Lung (tissue), 12 donors: ENCODE data around the gene MSMB. TPM values are rescaled to one million over a fixed set of nuclear protein-coding genes. Genes with fewer than 3 reads are reported as not detected.

ENCODE experiments used
- ATAC-seq: fragments of 200-7000 bp; cut with Tn5 transposase; one replicate; pipeline ENCODE4 v1.9.1; 2020; ENCODE audit warnings: moderate number of reproducible peaks; ENCODE audit not compliant: insufficient read depth, low FRiP score
- DNase-seq, 3 donors: peaks; one replicate each; pipeline ENCODE4 v3.0.0-alpha.2; 2013 to 2017
- H3K27ac ChIP-seq, 2 donors: one replicate each; pipeline ENCODE4 v1.5.1; 2013; ENCODE audit warnings: mild to moderate bottlenecking in 2 of 2, moderate library complexity in 2 of 2, control low read depth in 1 of 2, inconsistent platforms in 1 of 2, low read depth in 1 of 2, low read length in 1 of 2
- H3K27me3 ChIP-seq, 3 donors: one replicate each; pipeline ENCODE4 v1.5.1; 2013; ENCODE audit warnings: low read length in 2 of 3; ENCODE audit not compliant: control insufficient read depth in 3 of 3, insufficient read depth in 3 of 3
- H3K36me3 ChIP-seq, 4 donors: one replicate each; pipeline ENCODE4 v1.5.1; 2013; ENCODE audit warnings: low read length in 4 of 4, mild to moderate bottlenecking in 1 of 4, moderate library complexity in 1 of 4; ENCODE audit not compliant: control insufficient read depth in 4 of 4, insufficient read depth in 4 of 4
- H3K4me1 ChIP-seq, 5 donors: one replicate each; pipeline ENCODE4 v1.5.1; 2013; ENCODE audit warnings: low read length in 5 of 5, mild to moderate bottlenecking in 2 of 5, moderate library complexity in 1 of 5; ENCODE audit not compliant: control insufficient read depth in 5 of 5, insufficient read depth in 5 of 5
- H3K4me3 ChIP-seq: one replicate; pipeline ENCODE4 v1.5.1; 2013; ENCODE audit warnings: mild to moderate bottlenecking, control low read depth, moderate library complexity
- H3K9ac ChIP-seq, 2 donors: one replicate each; pipeline ENCODE4 v1.5.1; 2013; ENCODE audit warnings: low read length in 2 of 2, control low read depth in 1 of 2; ENCODE audit not compliant: insufficient read depth in 1 of 2
- H3K9me3 ChIP-seq, 4 donors: one replicate each; pipeline ENCODE4 v1.5.1; 2013; ENCODE audit warnings: low read length in 3 of 4, mild to moderate bottlenecking in 1 of 4, moderate library complexity in 1 of 4; ENCODE audit not compliant: control insufficient read depth in 4 of 4, insufficient read depth in 3 of 4
- WGBS, 2 donors: extraction: QIAGEN DNeasy Blood & Tissue Kit; methylation state at CpG; one replicate each; pipeline ENCODE4 v1.1.7; 2013; 5-methylcytosine and 5-hydroxymethylcytosine counted together
- polyA plus RNA-seq, 2 donors: library from polyadenylated mRNA; stranded (reverse); fragments of 200-250 nt; gene quantifications; one replicate each; pipeline ENCODE4 v1.2.1, GENCODE V29; 2013
- total RNA-seq, 2 donors: library from RNA; depleted of rRNA in 1 of 2; stranded (reverse); fragments of >200 nt in 1 of 2; gene quantifications; one replicate each; pipeline ENCODE4 v1.2.1, GENCODE V29; 2014 to 2021
- TF ChIP-seq, protein P1 (sequence below): IDR thresholded peaks from 2 replicates; pipeline ENCODE4 v1.5.1; 2012; ENCODE audit warnings: mild to moderate bottlenecking; ENCODE audit errors: control extremely low read depth, extremely low read depth
- donor health status: control.
- donor health status: control.
- donor health status: Bipolar disorder and iron deficiency.
- donor health status: healthy.
- donor health status: DM: yes; HTN: yes; CAD: no.

MSMB gene
- total and polyA plus RNA-seq, 4 donors = 0.64 to 62.7 (median 18.5) TPM; not detected in 1

- no peaks in the 10 kb centered on the region for H3K27me3 ChIP-seq
- H3K36me3 ChIP-seq = no peaks in the 10 kb centered on the region
- peak; percentile 98 for ATAC-seq
- DNase-seq = peak; percentile 97 to 99 (median 99)
- peak within 1 kb of the TSS; percentile 61 to 79 for H3K9ac ChIP-seq
- H3K9me3 ChIP-seq = no peaks in the 10 kb centered on the region
- WGBS, 2 donors = 1% methylated on average over 53 to 59 of the region's 59 CpGs
- peaks cover 2 to 26% (median 13%) of the 10 kb centered on the region in 5 donors for H3K4me1 ChIP-seq
- H3K4me3 ChIP-seq = peak within 1 kb of the TSS; percentile 74
- TF ChIP-seq, protein P1, sequence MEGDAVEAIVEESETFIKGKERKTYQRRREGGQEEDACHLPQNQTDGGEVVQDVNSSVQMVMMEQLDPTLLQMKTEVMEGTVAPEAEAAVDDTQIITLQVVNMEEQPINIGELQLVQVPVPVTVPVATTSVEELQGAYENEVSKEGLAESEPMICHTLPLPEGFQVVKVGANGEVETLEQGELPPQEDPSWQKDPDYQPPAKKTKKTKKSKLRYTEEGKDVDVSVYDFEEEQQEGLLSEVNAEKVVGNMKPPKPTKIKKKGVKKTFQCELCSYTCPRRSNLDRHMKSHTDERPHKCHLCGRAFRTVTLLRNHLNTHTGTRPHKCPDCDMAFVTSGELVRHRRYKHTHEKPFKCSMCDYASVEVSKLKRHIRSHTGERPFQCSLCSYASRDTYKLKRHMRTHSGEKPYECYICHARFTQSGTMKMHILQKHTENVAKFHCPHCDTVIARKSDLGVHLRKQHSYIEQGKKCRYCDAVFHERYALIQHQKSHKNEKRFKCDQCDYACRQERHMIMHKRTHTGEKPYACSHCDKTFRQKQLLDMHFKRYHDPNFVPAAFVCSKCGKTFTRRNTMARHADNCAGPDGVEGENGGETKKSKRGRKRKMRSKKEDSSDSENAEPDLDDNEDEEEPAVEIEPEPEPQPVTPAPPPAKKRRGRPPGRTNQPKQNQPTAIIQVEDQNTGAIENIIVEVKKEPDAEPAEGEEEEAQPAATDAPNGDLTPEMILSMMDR = peak; percentile 82
- H3K27ac ChIP-seq = peak within 1 kb of the TSS; percentile 93 to 97
These were observed 15.8 kb downstream of the MSMB start, which contains the start of gene NCOA4 for GRCh38 chr10:46030091-46030937. Gene NCOA4, minus strand, starts transcription at chr10:46030623. Its CDS starts 13,943 bp downstream, at chr10:46016680.

DNA sequence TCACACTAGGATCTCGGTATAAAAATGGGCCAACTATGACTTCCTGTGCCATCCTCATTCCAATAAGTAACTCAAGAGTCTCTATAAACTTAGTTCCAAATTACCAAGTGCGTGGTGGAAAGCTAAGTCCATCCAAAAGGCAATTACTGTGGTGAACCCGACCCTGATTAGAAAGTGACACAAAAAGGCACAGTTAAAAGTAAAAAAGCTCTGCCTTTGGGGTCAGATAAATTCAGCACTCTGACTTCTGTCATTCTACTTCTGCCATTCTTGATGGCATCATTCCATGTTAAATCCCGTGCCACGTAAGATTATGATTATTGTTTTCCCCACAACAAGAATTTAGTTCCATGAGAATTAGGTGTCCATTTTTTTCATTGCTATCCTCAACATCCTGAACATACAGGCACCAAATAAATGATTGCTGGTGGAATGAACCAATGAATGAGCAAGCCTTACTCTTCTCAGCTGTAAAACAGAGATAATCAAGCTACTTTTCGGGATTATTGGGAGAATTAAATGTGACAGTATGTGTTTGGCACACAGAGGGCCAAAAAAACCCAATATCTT lies 16.5 kb downstream of the MSMB start:
- no peaks in the 10 kb centered on the region for H3K27me3 ChIP-seq
- ATAC-seq (no peak), DNase-seq (no peak)
- peak overlapping the region; percentile 35 to 79 for H3K9ac ChIP-seq
- peak overlapping the region; percentile 93 to 97 for H3K27ac ChIP-seq
- no peaks in the 10 kb centered on the region for H3K9me3 ChIP-seq
- 9 to 17% methylated on average over 6 of the region's 6 CpGs for WGBS, 2 donors
- peak overlapping the region; percentile 74 for H3K4me3 ChIP-seq
- peaks cover 4 to 28% (median 13%) of the 10 kb centered on the region in 5 donors for H3K4me1 ChIP-seq
- H3K36me3 ChIP-seq = no peaks in the 10 kb centered on the region
- TF ChIP-seq, protein P1 = no peak

- Histone ChIP-seq H3K27me3 (no peaks in the 10 kb centered on the region), H3K36me3 (no peaks in the 10 kb centered on the region), H3K27ac (peak overlapping the region in 1 of 2 donors; percentile 33), H3K4me1 (peaks cover 4 to 32% (median 13%) of the 10 kb centered on the region in 5 donors), H3K4me3 (no peak overlapping the region), H3K9me3 (no peaks in the 10 kb centered on the region), H3K9ac (peak overlapping the region; percentile 35 to 79)
- WGBS, 2 donors = 23 to 25% methylated on average over 6 of the region's 6 CpGs
- ATAC-seq (no peak), DNase-seq (peak in 2 of 3 donors; percentile 49 to 63)
- TF ChIP-seq, protein P1 = peak; percentile 38
These were observed 17.2 kb downstream of the MSMB start for GRCh38 chr10:46028584-46029460.
